T-helper 2 cell (primary cell): ENCODE results near the gene OR6N1.

Experiments
- DNase-seq, 5 experiments: peaks; one replicate each; pipeline versions ENCODE4 v3.0.0 to v3.0.0-alpha.2; 2012 to 2022

OR6N1 gene

DNA sequence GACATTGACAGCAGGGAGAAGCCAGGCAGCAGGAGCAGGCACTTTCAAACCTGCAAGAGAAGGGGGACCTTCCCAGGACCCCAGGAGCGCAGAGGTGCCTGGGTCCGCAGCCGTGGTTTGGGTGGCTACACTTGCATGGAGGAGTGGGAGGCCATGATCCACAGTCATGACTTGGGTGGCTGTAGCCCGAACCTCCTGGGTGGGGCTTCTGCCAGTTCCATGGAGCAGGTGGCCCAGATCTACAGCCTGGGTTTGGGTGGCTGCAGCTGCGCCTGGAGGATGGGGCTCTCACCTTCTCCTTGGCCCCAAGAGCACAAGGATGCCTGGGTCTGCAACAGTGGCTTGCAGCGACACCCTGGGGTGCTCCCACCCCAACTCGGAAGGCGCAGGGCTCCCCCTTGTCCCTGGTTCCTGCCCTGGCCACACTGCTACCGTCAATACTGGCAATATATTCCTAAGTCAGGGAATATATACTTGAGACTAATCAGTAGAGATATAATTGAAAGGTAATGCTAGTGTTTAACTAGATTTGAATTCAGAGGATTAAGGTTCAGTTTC is 19.8 kb downstream of the OR6N1 start:
- no peak for DNase-seq

GRCh38 chr1:158735848-158736247 is 36.1 kb downstream of the OR6N1 start:
- DNase-seq, result no peak

DNA sequence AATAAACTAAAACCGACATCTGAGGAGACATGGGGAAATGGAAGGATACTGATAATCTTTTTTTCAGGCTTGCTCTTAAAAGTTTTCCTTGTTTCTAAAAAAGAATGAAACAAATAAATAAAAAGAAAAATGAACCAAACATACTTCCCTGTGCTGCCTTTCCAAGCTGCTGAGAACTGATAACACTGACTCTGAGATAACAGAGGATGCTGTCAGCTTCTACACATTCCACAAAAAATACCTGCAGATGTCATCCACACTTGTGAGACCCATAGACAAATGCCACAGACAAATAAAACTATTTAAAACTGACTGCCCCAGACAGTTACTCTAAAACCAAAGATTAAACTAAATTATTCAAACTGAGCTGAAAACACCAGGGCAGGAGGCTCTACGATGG is 39.5 kb downstream of the OR6N1 start:
- no peak for DNase-seq

- no peak for DNase-seq
Measured at GRCh38 chr1:158731707-158732106, 40.3 kb downstream of the OR6N1 start.

- DNase-seq, result no peak
Measured at GRCh38 chr1:158730453-158730852, 41.5 kb downstream of the OR6N1 start.

DNA sequence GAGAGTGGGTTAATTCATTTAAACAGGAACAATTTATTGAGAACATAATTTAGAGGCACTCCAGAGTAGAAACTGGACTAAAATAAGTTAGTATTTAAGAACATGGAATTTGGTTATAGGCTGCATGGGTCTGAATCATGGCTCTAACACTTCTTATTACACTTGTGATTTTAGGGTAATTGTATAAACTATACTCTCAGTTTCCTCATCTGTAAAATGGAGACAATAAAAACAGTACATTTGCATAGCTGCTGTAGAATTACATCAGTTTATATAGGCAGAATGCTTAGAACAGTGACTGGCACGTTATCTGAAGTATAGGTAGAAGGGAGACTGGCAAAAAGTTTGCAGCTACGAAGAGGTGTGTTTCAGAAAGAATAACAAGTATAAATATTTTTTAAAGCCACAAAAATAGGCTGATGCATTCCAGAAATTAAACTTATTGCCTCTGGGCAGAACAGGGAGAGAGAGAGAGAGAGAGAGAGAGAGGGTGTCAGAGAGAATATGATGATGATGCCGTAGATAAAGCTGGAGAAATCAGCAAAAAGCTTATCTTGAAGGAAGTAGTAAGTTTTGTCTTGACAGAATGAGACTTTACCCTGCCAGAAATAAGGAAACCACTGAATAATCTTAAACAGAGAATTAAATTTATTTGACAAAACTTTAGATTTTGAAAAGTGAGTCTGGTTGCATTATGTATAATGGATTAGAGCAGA is 43.3 kb downstream of the OR6N1 start:
- DNase-seq, result peak in 1 of 5 experiments; percentile 12

DNA sequence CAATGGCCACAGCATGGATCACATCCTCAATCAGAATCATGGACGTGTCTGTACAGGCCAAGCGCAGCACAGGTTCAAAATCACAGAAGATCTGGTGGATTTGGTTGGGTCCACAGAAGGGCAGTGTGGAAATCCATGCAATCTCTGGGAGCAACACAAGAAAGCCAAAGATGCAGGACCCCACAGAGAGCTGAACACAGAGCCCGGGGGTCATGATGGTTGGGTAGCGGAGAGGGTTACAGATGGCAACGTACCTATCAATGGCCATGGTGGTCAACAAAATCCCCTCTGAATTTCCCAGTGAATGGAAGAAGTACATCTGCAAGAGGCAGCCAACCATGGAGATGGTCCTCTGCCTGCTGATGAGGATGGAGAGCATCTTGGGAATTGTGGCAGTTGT is 47.6 kb downstream of the OR6N1 start:
- no peak for DNase-seq

GRCh38 chr1:158720620-158721019 is 51.4 kb downstream of the OR6N1 start, which contains the start of gene OR6K3:
Gene OR6K3 (minus strand): TSS chr1:158720720. CDS start chr1:158718115, 2,605 bp downstream.
- no peak for DNase-seq

DNA sequence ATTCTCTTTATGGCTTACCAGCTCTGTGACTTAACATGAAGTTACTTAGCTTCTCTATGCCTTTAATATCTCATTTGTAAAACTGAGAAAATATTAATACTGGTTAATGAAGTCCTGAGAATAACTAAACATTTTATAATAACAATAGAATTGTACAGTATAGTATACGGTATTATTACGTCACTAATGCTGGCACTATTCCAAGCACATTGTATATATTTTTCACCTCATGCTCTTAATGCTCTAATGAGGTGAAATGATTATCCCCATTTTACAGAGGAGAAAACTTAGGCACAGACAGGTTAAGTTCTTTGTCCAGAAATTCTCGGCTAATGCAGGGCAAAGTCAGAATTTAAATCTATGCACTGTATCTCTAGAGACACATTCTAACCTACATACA is 52.3 kb downstream of the OR6N1 start:
- DNase-seq, result no peak

GRCh38 chr1:158717344-158717743 is 54.7 kb downstream of the OR6N1 start:
- no peak for DNase-seq

DNA sequence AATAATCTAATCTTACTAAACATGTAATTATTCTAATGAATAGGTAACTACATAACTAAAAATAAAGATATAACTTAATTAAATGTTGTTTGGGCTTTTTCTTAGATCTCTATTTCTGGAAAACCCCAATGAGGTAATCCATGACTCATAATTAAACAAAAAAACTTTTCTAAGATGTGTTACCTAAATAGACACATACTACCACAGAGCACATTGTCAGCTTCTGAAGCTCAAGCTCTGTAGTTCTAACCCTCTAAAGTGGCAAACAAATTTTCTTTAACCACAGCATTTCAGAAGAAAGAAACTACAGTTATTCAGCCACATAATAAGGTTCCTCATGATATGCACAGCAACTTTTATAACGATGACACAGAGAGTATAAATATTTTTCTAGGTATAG is 55.7 kb downstream of the OR6N1 start:
- peak in 1 of 5 experiments; percentile 93 for DNase-seq

GRCh38 chr1:158714754-158715153 is 57.2 kb downstream of the OR6N1 start:
- peak in 1 of 5 experiments; percentile 8 for DNase-seq
